ENCODE measurements around the gene PTCD1. TPM values are rescaled to one million over a fixed set of nuclear protein-coding genes. Genes with fewer than 3 reads are reported as not detected.

PTCD1 gene
- total and polyA plus RNA-seq, 9 of the 15 experiments (the other 6 are each of a cell fraction or from before 2014, with no cell fraction given): 0.46 to 17.1 (median 6.2) TPM

- DNase-seq (ENCODE audit: extremely low read depth in 1 of 4, low spot score in 3 of 4) (peak in 1 of 4 experiments; percentile 24), FAIRE-seq (no peak), ATAC-seq (no peak)
- Histone ChIP-seq H3K4me1 (replicated peaks in 1 of 2; ENCODE audit: control insufficient read depth in 2 of 2, insufficient read depth in 2 of 2, low read length in 2 of 2) (peaks cover 28 to 54% of the 10 kb centered on the region in 2 experiments), H3K4me3 (no peak overlapping the region), H3K27ac (ENCODE audit: extremely low read depth, low read depth, low read length) (no peak overlapping the region), H2AFZ (ENCODE audit: low read depth, low read length) (no peak overlapping the region), H3K9ac (ENCODE audit: insufficient read depth in 1 of 2, low read depth in 2 of 2, low read length in 2 of 2) (peak overlapping the region in 1 of 2 experiments; percentile 58; a peak in 1 of 4 replicates), H3K79me2 (ENCODE audit: control insufficient read depth, insufficient read depth, low read length) (peaks cover 28% of the 10 kb centered on the region), H3K9me3 (replicated peaks; ENCODE audit: control insufficient read depth, insufficient read depth, low read depth, low read length) (no peaks in the 10 kb centered on the region), H3K27me3 (ENCODE audit: control insufficient read depth in 2 of 2, insufficient read depth in 2 of 2, low read length in 2 of 2) (no peaks in the 10 kb centered on the region), H3K4me2 (ENCODE audit: insufficient read depth, low read length) (no peak overlapping the region), H3K36me3 (ENCODE audit: control insufficient read depth, insufficient read depth, low read length) (peaks cover 15% of the 10 kb centered on the region; the same call in 2 of the 3 replicates), H4K20me1 (replicated peaks; ENCODE audit: control insufficient read depth, insufficient read depth, low read length) (no peaks in the 10 kb centered on the region; the same call in 1 of the 2 replicates), H3K9me1 (ENCODE audit: control insufficient read depth, insufficient read depth, low read length) (no peaks in the 10 kb centered on the region)
- in situ Hi-C loops (cut with MboI): no loop called here
- intact Hi-C loops (cut with micrococcal nuclease): no loop called here
- WGBS (ENCODE audit: insufficient coverage, low coverage, missing lambda C conversion rate): 76% methylated on average over 21 of the region's 21 CpGs
- TF ChIP-seq KDM1A (IDR thresholded peaks at IDR 0.05) (peak; percentile 13 to 31; a peak in 2 of 4 replicates), CEBPG (CRISPR knock-in tag; IDR thresholded peaks at IDR 0.05) (no peak), CEBPG (tag; conservative IDR thresholded peaks at IDR 0.05 in 1 of 2, IDR thresholded peaks at IDR 0.05 in 1 of 2) (peak; percentile 21 to 60; a peak in 2 of 4 replicates), ZNF41 (CRISPR knock-in tag; conservative IDR thresholded peaks at IDR 0.05) (no peak), ATF3 (IDR thresholded peaks at IDR 0.05) (peak; percentile 33; the same call in 1 of the 2 replicates), ATF3 (CRISPR knock-in tag; conservative IDR thresholded peaks at IDR 0.05) (no peak), SREBF1 (IDR thresholded peaks at IDR 0.05; ENCODE audit: borderline replicate concordance, low read depth, low read length) (no peak), CEBPB (tag; IDR thresholded peaks at IDR 0.05) (peak; percentile 89)
- POLR2A ChIA-PET: interaction anchor here (0.6 to 1.2 kb wide), 6 partner anchors 34 to 189 kb away, joined by 3 to 4 read pairs (median 3); no protein-coding TSS in a partner anchor
- CTCF ChIA-PET (ENCODE audit: low intra/inter-chr PET ratio): no interaction called here
- no TSS peak for BruUV-seq (replicated peaks)
Measured at GRCh38 chr7:99372275-99373090, 66.1 kb downstream of the PTCD1 start.
